GM20000 (cell line): ENCODE data around the gene SP140L.
A peak's percentile ranks its signal among the peaks of the same experiment; 100 is the strongest.

ENCODE experiments used
- DNase-seq: peaks from one replicate; pipeline ENCODE4 v3.0.0; 2012; ENCODE audit warnings: low spot score
- TF ChIP-seq, protein P1 (sequence below): IDR thresholded peaks from 2 replicates; pipeline ENCODE4 v1.5.1; 2012; ENCODE audit warnings: mild to moderate bottlenecking, control low read depth; ENCODE audit errors: extremely low read depth, missing control alignments

Gene SP140L

DNA sequence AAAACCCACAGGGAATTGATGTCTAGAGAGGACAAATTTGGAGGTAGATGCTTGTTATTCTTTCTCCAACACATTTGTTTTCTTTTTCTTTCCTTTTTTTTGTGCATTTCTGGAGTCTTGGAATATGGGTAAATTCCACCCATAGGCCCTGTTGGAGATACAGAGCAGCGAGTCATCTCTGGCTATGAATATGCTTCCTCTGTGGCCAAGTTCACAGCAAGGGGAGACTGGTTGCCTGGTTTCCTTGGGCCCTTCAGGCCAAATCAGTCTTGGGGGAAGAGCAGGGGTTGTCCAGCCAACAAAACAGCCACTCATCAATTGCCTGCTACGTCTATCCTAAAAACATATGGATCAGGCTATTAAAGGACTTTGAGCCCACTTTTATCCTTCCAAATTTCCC lies 116.5 kb downstream of the SP140L start:
- DNase-seq = no peak
- TF ChIP-seq, protein P1, sequence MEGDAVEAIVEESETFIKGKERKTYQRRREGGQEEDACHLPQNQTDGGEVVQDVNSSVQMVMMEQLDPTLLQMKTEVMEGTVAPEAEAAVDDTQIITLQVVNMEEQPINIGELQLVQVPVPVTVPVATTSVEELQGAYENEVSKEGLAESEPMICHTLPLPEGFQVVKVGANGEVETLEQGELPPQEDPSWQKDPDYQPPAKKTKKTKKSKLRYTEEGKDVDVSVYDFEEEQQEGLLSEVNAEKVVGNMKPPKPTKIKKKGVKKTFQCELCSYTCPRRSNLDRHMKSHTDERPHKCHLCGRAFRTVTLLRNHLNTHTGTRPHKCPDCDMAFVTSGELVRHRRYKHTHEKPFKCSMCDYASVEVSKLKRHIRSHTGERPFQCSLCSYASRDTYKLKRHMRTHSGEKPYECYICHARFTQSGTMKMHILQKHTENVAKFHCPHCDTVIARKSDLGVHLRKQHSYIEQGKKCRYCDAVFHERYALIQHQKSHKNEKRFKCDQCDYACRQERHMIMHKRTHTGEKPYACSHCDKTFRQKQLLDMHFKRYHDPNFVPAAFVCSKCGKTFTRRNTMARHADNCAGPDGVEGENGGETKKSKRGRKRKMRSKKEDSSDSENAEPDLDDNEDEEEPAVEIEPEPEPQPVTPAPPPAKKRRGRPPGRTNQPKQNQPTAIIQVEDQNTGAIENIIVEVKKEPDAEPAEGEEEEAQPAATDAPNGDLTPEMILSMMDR = no peak

DNA sequence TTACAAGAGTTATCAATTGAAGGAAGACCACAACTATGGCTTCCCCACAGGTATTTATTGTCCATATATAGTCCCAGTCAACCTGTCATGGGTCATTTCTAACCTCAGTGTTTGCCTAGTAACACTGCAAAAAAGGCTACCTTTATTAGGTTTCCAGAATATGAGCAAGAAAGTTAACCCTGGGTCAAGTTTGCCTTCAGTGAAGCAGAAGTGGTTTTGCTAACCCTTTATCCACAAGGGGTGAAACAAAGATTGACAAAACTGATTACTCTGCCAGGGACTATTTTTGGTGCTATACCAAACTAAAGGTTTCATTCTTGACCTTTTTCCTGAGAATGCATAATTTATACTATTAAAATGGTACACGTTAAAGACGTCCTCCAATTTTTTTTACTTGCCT lies 117.8 kb downstream of the SP140L start:
- no peak for DNase-seq
- TF ChIP-seq, protein P1 = no peak

DNA sequence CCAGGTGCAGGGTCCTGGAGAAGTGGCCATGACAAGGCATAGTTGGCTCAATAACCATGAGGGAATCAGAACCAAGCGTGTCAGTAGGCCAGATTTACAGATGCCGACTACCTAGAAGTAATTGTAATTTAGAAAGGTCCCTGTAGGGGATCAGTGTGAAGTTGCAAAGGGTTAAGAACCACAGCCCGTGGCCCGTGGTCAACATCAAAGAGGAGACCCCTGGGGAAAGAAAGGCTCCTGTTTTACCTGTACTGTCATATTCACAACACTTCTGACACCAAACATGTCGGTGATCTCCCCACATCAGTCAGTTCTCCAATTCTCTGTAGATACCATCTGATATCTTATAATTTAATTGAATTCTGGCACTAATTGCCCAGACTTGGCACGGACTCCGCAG lies 120.0 kb downstream of the SP140L start:
- no peak for DNase-seq
- TF ChIP-seq, protein P1 = no peak

DNA sequence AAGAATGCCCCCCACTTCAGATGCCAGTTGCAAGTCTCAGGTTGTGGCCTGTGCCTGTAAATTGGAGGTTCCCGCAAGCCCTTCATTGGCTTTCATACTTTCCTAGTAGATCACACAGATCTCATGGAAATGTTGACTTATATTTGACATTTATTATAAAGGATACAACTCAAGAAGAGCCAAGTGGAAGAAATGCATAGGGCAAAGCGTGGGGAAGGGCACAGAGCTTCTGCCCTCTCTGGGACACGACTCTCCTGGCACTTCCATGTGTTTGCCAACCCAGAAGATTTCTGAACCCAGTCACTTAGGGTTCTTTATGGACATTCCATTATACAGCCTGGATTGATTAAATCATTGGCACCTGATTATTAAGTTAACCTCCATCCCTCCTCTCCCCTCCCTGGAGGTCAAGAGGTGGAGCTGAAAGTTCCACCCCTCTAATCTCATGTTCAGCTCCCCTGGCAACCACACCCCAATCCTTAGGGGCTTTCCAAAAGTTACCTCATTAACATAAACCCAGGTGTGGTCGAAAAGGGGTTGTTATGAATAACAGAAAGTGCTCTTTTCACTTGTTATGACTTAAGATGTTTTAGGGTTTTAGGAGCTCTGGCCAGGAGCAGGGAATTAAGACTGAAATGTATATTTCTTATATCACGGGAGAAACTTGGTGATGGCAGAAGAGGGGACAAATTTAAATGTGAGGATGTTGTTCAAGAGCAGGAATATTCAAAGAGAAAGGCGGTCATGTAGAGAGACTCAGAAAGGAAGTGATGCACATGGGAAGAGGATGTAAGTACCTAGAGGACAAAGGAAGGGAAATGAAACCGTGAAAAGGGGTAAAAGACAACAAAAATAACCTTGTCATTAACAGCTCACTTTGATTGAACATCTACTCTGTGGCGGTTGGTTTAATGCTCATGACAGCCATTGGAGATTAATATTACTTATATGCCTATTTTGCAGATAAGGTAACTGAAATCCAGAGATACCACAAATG lies 120.8 kb downstream of the SP140L start:
- DNase-seq = peak; percentile 66
- TF ChIP-seq, protein P1 = no peak

DNA sequence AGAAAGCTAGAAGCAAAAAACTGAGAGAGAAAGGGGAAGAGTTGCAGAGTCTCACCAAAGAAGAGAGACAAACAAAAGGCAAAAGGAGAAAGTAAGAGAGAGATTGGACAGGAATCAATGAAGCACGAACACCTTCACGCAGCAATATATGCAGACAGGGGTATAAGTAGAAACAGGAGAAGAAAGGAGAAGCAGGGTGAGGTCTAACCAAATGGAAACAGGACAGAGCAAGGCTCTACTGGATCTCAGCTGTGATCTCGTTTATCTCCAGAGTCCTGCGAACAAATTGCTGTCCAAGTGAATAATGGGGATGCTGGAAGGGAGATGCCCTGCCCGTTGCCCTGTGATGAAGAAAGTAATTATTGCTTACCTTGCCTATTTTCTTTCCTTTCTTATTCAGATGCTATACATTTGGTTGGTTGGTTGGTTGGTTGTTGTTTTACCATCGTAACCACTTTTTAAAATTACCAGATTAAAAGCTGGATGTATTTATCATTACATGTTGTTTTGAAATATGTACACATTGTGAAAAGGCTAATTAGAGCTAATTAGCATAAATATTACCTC lies 123.0 kb downstream of the SP140L start:
- TF ChIP-seq, protein P1 = no peak
- no peak for DNase-seq

DNA sequence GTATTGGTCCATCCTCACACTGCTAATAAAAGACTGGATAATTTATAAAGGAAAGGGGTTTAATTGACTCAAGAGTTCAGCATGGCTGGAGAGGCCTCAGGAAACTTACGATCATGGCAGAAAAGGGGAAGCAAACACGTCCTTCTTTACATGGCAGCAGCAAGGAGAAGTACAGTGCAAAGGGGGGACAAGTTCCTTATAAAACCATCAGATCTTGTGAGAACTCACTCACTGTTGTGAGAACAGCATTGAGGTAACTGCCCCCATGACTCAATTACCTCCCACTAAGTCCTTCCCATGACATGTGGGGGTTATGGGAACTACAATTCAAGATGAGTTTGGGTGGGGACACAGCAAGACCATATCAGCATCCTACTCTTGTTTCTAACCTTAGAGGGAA lies 126.0 kb downstream of the SP140L start:
- TF ChIP-seq, protein P1 = no peak
- DNase-seq = no peak
